ENCODE results near the gene SH3BGRL3.

SH3BGRL3 gene

GRCh38 chr1:26287033-26287711 is 7.3 kb downstream of the SH3BGRL3 start:
- no peak for TF ChIP-seq CTCF (conservative IDR thresholded peaks at IDR 0.05; ENCODE audit: low read length)
- peak; percentile 39 for DNase-seq (ENCODE audit: low read depth)
- H3K4me3 ChIP-seq (ENCODE audit: low read length), result no peak overlapping the region

GRCh38 chr1:26287811-26288210 is 7.9 kb downstream of the SH3BGRL3 start:
- no peak overlapping the region for H3K4me3 ChIP-seq (ENCODE audit: low read length)
- TF ChIP-seq CTCF (conservative IDR thresholded peaks at IDR 0.05; ENCODE audit: low read length), result no peak

GRCh38 chr1:26288311-26288941 is 8.5 kb downstream of the SH3BGRL3 start:
- H3K4me3 ChIP-seq (ENCODE audit: low read length), result no peak overlapping the region
- no peak for DNase-seq (ENCODE audit: low read depth)
- no peak for TF ChIP-seq CTCF (conservative IDR thresholded peaks at IDR 0.05; ENCODE audit: low read length)

More at GRCh38 chr1:26287811-26288210, 7.9 kb downstream of the SH3BGRL3 start:
- DNase-seq (ENCODE audit: low read depth), result no peak

DNA sequence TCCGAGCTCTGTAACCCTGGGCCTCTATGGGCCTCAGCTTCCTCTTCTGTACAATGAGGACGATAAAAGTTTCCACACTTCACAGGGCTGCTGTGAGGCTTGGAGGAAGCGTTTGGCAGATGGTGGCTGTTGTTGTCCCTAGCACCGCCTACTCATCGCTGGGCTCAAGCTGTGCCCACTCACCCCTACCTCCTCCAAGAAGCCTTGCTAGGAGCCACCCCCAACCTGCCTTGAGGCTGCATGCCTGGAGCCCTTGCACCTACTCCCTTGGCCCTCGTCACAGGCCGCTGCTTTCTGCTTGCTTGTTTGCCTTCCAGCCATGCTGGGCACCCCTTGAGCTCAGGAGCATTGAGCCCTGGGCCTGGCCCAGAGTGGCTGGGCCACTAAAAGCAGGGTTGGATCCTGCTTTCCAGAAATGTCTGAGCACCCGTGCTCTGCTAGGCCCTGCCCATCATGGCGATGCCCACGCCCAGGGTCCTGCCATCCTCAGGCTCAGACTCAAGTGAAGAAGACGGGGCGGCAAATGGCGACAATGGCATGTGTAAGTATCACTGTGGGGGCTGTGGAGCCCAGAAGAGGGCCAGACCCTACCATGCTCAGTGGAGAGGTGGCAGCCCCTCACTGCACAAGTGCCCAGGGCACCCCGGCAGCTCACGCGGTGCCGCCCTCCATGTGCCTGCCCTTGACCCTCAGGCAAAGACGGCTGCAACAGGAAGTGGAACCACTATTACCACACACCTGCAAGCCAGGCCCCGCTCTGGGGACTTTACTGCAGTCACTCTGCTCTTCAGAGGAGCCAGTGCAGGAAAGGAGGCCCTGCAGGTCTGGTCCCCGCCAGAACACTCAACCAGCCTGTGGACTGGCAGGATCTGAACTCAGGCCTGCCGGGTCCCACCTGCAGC is 9.5 kb downstream of the SH3BGRL3 start:
- no peak for TF ChIP-seq CTCF (conservative IDR thresholded peaks at IDR 0.05; ENCODE audit: low read length)
- no peak for DNase-seq (ENCODE audit: low read depth)
- no peak overlapping the region for H3K4me3 ChIP-seq (ENCODE audit: low read length)

GRCh38 chr1:26290122-26290881 is 10.4 kb downstream of the SH3BGRL3 start:
- no peak overlapping the region for H3K4me3 ChIP-seq (ENCODE audit: low read length)
- no peak for TF ChIP-seq CTCF (conservative IDR thresholded peaks at IDR 0.05; ENCODE audit: low read length)
- DNase-seq (ENCODE audit: low read depth), result no peak

- no peak overlapping the region for H3K4me3 ChIP-seq (ENCODE audit: low read length)
- no peak for TF ChIP-seq CTCF (conservative IDR thresholded peaks at IDR 0.05; ENCODE audit: low read length)
- DNase-seq (ENCODE audit: low read depth), result no peak
Measured at GRCh38 chr1:26290882-26291261, 11.0 kb downstream of the SH3BGRL3 start.

All from AG10803 (cell line).